Stimulated activated CD4-positive, alpha-beta T cell treated with anti-CD3 and anti-CD28 coated beads, Interleukin-2, amount 100 ng/mL, for 4 hours (primary cell): Measurements from ENCODE around the gene SPEM2.

Experiments used
- DNase-seq: peaks from one replicate; pipeline ENCODE4 v3.0.0-alpha.2; 2020; ENCODE audit warnings: low read depth

The SPEM2 gene

GRCh38 chr17:7403977-7404736 lies 21.3 kb upstream of the SPEM2 start, which contains the start of gene TMEM256:
Gene TMEM256 (minus strand): TSS chr17:7404097. CDS start chr17:7404084, 13 bp downstream.
- DNase-seq: peak; percentile 91

- DNase-seq: peak; percentile 65
Measured at GRCh38 chr17:7404737-7405349, 20.6 kb upstream of the SPEM2 start.

- DNase-seq: no peak
Measured at GRCh38 chr17:7405350-7406234, 19.8 kb upstream of the SPEM2 start.

GRCh38 chr17:7406235-7406825 lies 19.1 kb upstream of the SPEM2 start:
- DNase-seq: no peak

GRCh38 chr17:7407082-7407481 lies 18.3 kb upstream of the SPEM2 start:
- DNase-seq: no peak

- DNase-seq: no peak
Measured at GRCh38 chr17:7407485-7408251, 17.7 kb upstream of the SPEM2 start, which contains the start of gene NLGN2. Gene NLGN2 (plus strand): TSS chr17:7407845. CDS start chr17:7408256, 411 bp downstream.

- DNase-seq: no peak
Measured at GRCh38 chr17:7408252-7408727, 17.1 kb upstream of the SPEM2 start.

GRCh38 chr17:7408863-7409262 lies 16.6 kb upstream of the SPEM2 start:
- DNase-seq: no peak

GRCh38 chr17:7409716-7410115 lies 15.7 kb upstream of the SPEM2 start:
- DNase-seq: no peak

- DNase-seq: no peak
Measured at GRCh38 chr17:7410634-7411426, 14.6 kb upstream of the SPEM2 start.

GRCh38 chr17:7411427-7411750 lies 14.0 kb upstream of the SPEM2 start:
- DNase-seq: no peak

- no peak for DNase-seq
Measured at GRCh38 chr17:7413346-7413985, 11.9 kb upstream of the SPEM2 start.

- no peak for DNase-seq
Measured at GRCh38 chr17:7414837-7415236, 10.6 kb upstream of the SPEM2 start.

- DNase-seq: no peak
Measured at GRCh38 chr17:7415784-7416183, 9.6 kb upstream of the SPEM2 start.

GRCh38 chr17:7416323-7416722 lies 9.1 kb upstream of the SPEM2 start:
- no peak for DNase-seq

- no peak for DNase-seq
Measured at GRCh38 chr17:7417056-7417655, 8.3 kb upstream of the SPEM2 start.

- no peak for DNase-seq
Measured at GRCh38 chr17:7418472-7419152, 6.8 kb upstream of the SPEM2 start.

- no peak for DNase-seq
Measured at GRCh38 chr17:7419819-7420610, 5.4 kb upstream of the SPEM2 start, which contains the start of gene SPEM1. Gene SPEM1 (plus strand): TSS chr17:7420324. CDS start chr17:7420385, 61 bp downstream.
